Measurements from ENCODE around the gene RCL1.

DNA sequence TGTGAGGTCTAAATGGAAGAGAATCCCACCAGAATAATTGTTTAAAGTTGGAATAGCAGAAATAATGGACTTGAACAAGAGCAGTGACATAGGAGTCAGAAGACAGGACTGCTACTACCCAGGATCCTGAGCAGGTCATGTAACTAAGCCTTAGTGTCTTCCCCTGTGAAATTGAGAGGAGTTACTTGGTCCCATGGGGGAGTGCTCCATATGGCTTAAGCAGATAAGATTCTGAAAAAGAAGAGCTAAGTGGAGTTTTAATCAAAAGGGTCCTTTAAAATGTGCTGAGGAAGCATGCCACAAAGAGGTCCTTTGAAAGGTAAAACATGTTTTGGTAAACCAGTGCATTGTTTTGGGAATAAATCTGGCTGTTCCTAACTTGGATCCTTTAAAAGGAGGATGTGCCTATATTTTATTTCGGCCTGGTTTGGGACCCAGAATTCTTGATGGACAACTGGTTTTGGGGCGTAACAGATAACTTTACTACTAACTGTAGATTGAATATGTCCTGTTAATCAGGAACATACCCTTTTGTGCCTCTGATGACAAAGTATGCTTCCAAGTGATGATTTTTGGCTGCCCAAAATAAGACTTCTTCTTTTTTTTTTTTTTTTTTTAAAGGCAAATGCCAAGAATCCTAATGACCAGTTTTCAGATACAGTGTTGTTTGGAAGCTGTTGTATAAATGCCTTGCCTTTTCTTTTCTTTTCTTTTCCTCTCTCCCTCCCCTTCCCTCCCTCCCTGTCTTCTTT is 5.7 kb downstream of the RCL1 start:
- TF ChIP-seq, protein P1, sequence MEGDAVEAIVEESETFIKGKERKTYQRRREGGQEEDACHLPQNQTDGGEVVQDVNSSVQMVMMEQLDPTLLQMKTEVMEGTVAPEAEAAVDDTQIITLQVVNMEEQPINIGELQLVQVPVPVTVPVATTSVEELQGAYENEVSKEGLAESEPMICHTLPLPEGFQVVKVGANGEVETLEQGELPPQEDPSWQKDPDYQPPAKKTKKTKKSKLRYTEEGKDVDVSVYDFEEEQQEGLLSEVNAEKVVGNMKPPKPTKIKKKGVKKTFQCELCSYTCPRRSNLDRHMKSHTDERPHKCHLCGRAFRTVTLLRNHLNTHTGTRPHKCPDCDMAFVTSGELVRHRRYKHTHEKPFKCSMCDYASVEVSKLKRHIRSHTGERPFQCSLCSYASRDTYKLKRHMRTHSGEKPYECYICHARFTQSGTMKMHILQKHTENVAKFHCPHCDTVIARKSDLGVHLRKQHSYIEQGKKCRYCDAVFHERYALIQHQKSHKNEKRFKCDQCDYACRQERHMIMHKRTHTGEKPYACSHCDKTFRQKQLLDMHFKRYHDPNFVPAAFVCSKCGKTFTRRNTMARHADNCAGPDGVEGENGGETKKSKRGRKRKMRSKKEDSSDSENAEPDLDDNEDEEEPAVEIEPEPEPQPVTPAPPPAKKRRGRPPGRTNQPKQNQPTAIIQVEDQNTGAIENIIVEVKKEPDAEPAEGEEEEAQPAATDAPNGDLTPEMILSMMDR (IDR thresholded peaks at IDR 0.05; ENCODE audit: extremely low read depth in 1 of 2, insufficient read depth in 1 of 2, low read depth in 1 of 2, low read length in 2 of 2): no peak
- no peak for TF ChIP-seq EZH2 (IDR thresholded peaks at IDR 0.05; ENCODE audit: borderline replicate concordance, low read depth, low read length, severe bottlenecking)

Measured in endothelial cell of umbilical vein (primary cell).